A549 treated with dexamethasone at 1 μM for 4 hours (cell line): ENCODE measurements around the gene CD37. TPM values are rescaled to one million over a fixed set of nuclear protein-coding genes. Genes with fewer than 3 reads are reported as not detected.

Experiments
- total RNA-seq: library from RNA; stranded (reverse); fragments of 200-300 nt; extraction: Qiagen RNA extraction; gene quantifications from 5 replicates; pipeline ENCODE4 v1.2.3, GENCODE V29; 2022

Gene CD37
- total RNA-seq, result not detected in 5 replicates

GRCh38 chr19:49335071-49335783 lies at the start of gene CD37:
CD37 (plus strand) TSS chr19:49335406; CDS start chr19:49335541, 135 bp downstream.

GRCh38 chr19:49324801-49325576 lies 10.2 kb upstream of the CD37 start, which contains the start of gene SLC6A16:
SLC6A16 (minus strand) TSS chr19:49325191; CDS start chr19:49311347, 13,844 bp downstream.

GRCh38 chr19:49362048-49362928 lies 27.1 kb downstream of the CD37 start, which contains the start of gene TEAD2:
TEAD2 (minus strand) TSS chr19:49362416; CDS start chr19:49360075, 2,341 bp downstream.

GRCh38 chr19:49363268-49364082 lies 28.3 kb downstream of the CD37 start, which contains the start of gene DKKL1:
DKKL1 (plus strand) TSS chr19:49363877; CDS start chr19:49363999, 122 bp downstream.

GRCh38 chr19:49387936-49388372 lies 52.7 kb downstream of the CD37 start, which contains the start of gene KASH5:
KASH5 (plus strand) TSS chr19:49388249; CDS start chr19:49390884, 2,635 bp downstream.

Other genes with a start within 250 kb of the CD37 start
- 256 to 381 TPM (median 350 TPM) in 5 replicates for gene SNRNP70, start 250.0 kb upstream of the CD37 start, total RNA-seq
- 3.6 to 9.0 TPM (median 6.9 TPM) in 5 replicates for gene LIN7B, start 221.0 kb upstream of the CD37 start, total RNA-seq
- gene C19orf73, start 216.3 kb upstream of the CD37 start, total RNA-seq, result 0.82 to 1.9 TPM (median 1.3 TPM) in 5 replicates
- 4.2 to 6.2 TPM (median 5.9 TPM) in 5 replicates for gene PPFIA3, start 215.9 kb upstream of the CD37 start, total RNA-seq
- not detected in 5 replicates for gene HRC, start 180.0 kb upstream of the CD37 start, total RNA-seq
- 6.5 to 11.6 TPM (median 8.7 TPM) in 5 replicates for gene TRPM4, start 177.6 kb upstream of the CD37 start, total RNA-seq
- gene SLC6A16, start 10.2 kb upstream of the CD37 start, total RNA-seq, result 0.67 to 1.4 TPM (median 0.89 TPM) in 5 replicates
- gene TEAD2, start 27.0 kb downstream of the CD37 start, total RNA-seq, result 14.1 to 19.5 TPM (median 17.1 TPM) in 5 replicates
- gene DKKL1, start 28.5 kb downstream of the CD37 start, total RNA-seq, result 0.30 to 0.76 TPM (median 0.55 TPM) in 5 replicates
- gene KASH5, start 52.8 kb downstream of the CD37 start, total RNA-seq, result not detected in 5 replicates
- not detected in 5 replicates for gene PTH2, start 88.0 kb downstream of the CD37 start, total RNA-seq
- gene GFY, start 90.0 kb downstream of the CD37 start, total RNA-seq, result 0.17 to 0.40 TPM (median 0.23 TPM) in 5 replicates
- 0.23 to 0.76 TPM (median 0.57 TPM) in 5 replicates for gene SLC17A7, start 106.1 kb downstream of the CD37 start, total RNA-seq
- 81.5 to 86.8 TPM (median 85.6 TPM) in 5 replicates for gene PIH1D1, start 116.4 kb downstream of the CD37 start, total RNA-seq
- gene ALDH16A1, start 117.8 kb downstream of the CD37 start, total RNA-seq, result 13.0 to 27.7 TPM (median 23.9 TPM) in 5 replicates
- gene FLT3LG, start 138.8 kb downstream of the CD37 start, total RNA-seq, result 0.94 to 1.6 TPM (median 1.2 TPM) in 5 replicates
- gene RPL13A, start 152.2 kb downstream of the CD37 start, total RNA-seq, result 3,612 to 4,177 TPM (median 3,742 TPM) in 5 replicates
- 3,652 to 4,941 TPM (median 3,741 TPM) in 5 replicates for gene RPS11, start 161.0 kb downstream of the CD37 start, total RNA-seq
- gene FCGRT, start 177.3 kb downstream of the CD37 start, total RNA-seq, result 25.0 to 32.5 TPM (median 28.0 TPM) in 5 replicates
- 1.5 to 3.5 TPM (median 2.6 TPM) in 5 replicates for gene RCN3, start 192.6 kb downstream of the CD37 start, total RNA-seq
- gene NOSIP, start 245.2 kb downstream of the CD37 start, total RNA-seq, result 90.9 to 110 TPM (median 106 TPM) in 5 replicates
- 0.62 to 0.97 TPM (median 0.64 TPM) in 5 replicates for gene PRRG2, start 245.9 kb downstream of the CD37 start, total RNA-seq